Caki2 (cell line): ENCODE measurements around the gene S1PR4. TPM values are rescaled to one million over a fixed set of nuclear protein-coding genes. Genes with fewer than 3 reads are reported as not detected.

Source experiments
- total RNA-seq: library from RNA; depleted of rRNA; stranded (reverse); fragments of >200 nt; shearing (Covaris generic); gene quantifications from 2 replicates; pipeline ENCODE4 v1.2.3, GENCODE V29; 2014; ENCODE audit warnings: low replicate concordance; rRNA removed

Gene S1PR4
- total RNA-seq, 1 experiment from 2014 or later: not detected

Other genes starting within 250 kb of the S1PR4 start
- 2.2 TPM in 1 of 2 replicates, not detected in the other for gene ZNF77, start 233.8 kb upstream of the S1PR4 start, total RNA-seq
- 10.5 and 21.3 TPM in 2 replicates for gene TLE6, start 201.2 kb upstream of the S1PR4 start, total RNA-seq
- gene TLE2, start 149.5 kb upstream of the S1PR4 start, total RNA-seq: 3.9 TPM in 1 of 2 replicates, not detected in the other
- gene TLE5, start 116.3 kb upstream of the S1PR4 start, total RNA-seq: 117 and 168 TPM in 2 replicates
- 17.2 and 24.0 TPM in 2 replicates for gene GNA11, start 84.4 kb upstream of the S1PR4 start, total RNA-seq
- gene GNA15, start 42.7 kb upstream of the S1PR4 start, total RNA-seq: not detected in 2 replicates
- gene NCLN, start 7.2 kb downstream of the S1PR4 start, total RNA-seq: 45.6 and 108 TPM in 2 replicates
- gene CELF5, start 45.9 kb downstream of the S1PR4 start, total RNA-seq: 0.47 TPM in 1 of 2 replicates, not detected in the other
- 0.06 and 4.6 TPM in 2 replicates for gene NFIC, start 187.8 kb downstream of the S1PR4 start, total RNA-seq